Lung (tissue), 12 donors: Measurements from ENCODE around the gene BCO2. TPM values are rescaled to one million over a fixed set of nuclear protein-coding genes. Genes with fewer than 3 reads are reported as not detected.
A peak's percentile ranks its signal among the peaks of the same experiment; 100 is the strongest.

Source experiments
- ATAC-seq: fragments of 200-7000 bp; cut with Tn5 transposase; one replicate; pipeline ENCODE4 v1.9.1; 2020; ENCODE audit warnings: moderate number of reproducible peaks; ENCODE audit not compliant: insufficient read depth, low FRiP score
- DNase-seq, 3 donors: peaks; one replicate each; pipeline ENCODE4 v3.0.0-alpha.2; 2013 to 2017
- H3K27ac ChIP-seq, 2 donors: one replicate each; pipeline ENCODE4 v1.5.1; 2013; ENCODE audit warnings: mild to moderate bottlenecking in 2 of 2, moderate library complexity in 2 of 2, control low read depth in 1 of 2, inconsistent platforms in 1 of 2, low read depth in 1 of 2, low read length in 1 of 2
- H3K27me3 ChIP-seq, 3 donors: one replicate each; pipeline ENCODE4 v1.5.1; 2013; ENCODE audit warnings: low read length in 2 of 3; ENCODE audit not compliant: control insufficient read depth in 3 of 3, insufficient read depth in 3 of 3
- H3K36me3 ChIP-seq, 4 donors: one replicate each; pipeline ENCODE4 v1.5.1; 2013; ENCODE audit warnings: low read length in 4 of 4, mild to moderate bottlenecking in 1 of 4, moderate library complexity in 1 of 4; ENCODE audit not compliant: control insufficient read depth in 4 of 4, insufficient read depth in 4 of 4
- H3K4me1 ChIP-seq, 5 donors: one replicate each; pipeline ENCODE4 v1.5.1; 2013; ENCODE audit warnings: low read length in 5 of 5, mild to moderate bottlenecking in 2 of 5, moderate library complexity in 1 of 5; ENCODE audit not compliant: control insufficient read depth in 5 of 5, insufficient read depth in 5 of 5
- H3K4me3 ChIP-seq: one replicate; pipeline ENCODE4 v1.5.1; 2013; ENCODE audit warnings: mild to moderate bottlenecking, control low read depth, moderate library complexity
- H3K9ac ChIP-seq, 2 donors: one replicate each; pipeline ENCODE4 v1.5.1; 2013; ENCODE audit warnings: low read length in 2 of 2, control low read depth in 1 of 2; ENCODE audit not compliant: insufficient read depth in 1 of 2
- H3K9me3 ChIP-seq, 4 donors: one replicate each; pipeline ENCODE4 v1.5.1; 2013; ENCODE audit warnings: low read length in 3 of 4, mild to moderate bottlenecking in 1 of 4, moderate library complexity in 1 of 4; ENCODE audit not compliant: control insufficient read depth in 4 of 4, insufficient read depth in 3 of 4
- CTCF ChIP-seq: IDR thresholded peaks from 2 replicates; pipeline ENCODE4 v1.5.1; 2012; ENCODE audit warnings: mild to moderate bottlenecking; ENCODE audit errors: control extremely low read depth, extremely low read depth
- WGBS, 2 donors: extraction: QIAGEN DNeasy Blood & Tissue Kit; methylation state at CpG; one replicate each; pipeline ENCODE4 v1.1.7; 2013; 5-methylcytosine and 5-hydroxymethylcytosine counted together
- polyA plus RNA-seq, 2 donors: library from polyadenylated mRNA; stranded (reverse); fragments of 200-250 nt; gene quantifications; one replicate each; pipeline ENCODE4 v1.2.1, GENCODE V29; 2013
- total RNA-seq, 2 donors: library from RNA; depleted of rRNA in 1 of 2; stranded (reverse); fragments of >200 nt in 1 of 2; gene quantifications; one replicate each; pipeline ENCODE4 v1.2.1, GENCODE V29; 2014 to 2021
- donor health status: control.
- donor health status: control.
- donor health status: Bipolar disorder and iron deficiency.
- donor health status: healthy.
- donor health status: DM: yes; HTN: yes; CAD: no.

BCO2 gene
- total and polyA plus RNA-seq, 4 donors, result 2.8 to 20.3 (median 6.7) TPM

- Histone ChIP-seq H3K27ac (peak overlapping the region in 1 of 2 donors; percentile 3), H3K9me3 (peaks cover 0 to 3% (median 0%) of the 10 kb centered on the region in 4 donors), H3K27me3 (no peaks in the 10 kb centered on the region), H3K4me3 (no peak overlapping the region), H3K36me3 (no peaks in the 10 kb centered on the region), H3K9ac (no peak overlapping the region), H3K4me1 (peaks cover 0 to 22% (median 0%) of the 10 kb centered on the region in 5 donors)
- DNase-seq, result no peak
- ATAC-seq, result no peak
- WGBS, 2 donors, result 33 to 64% methylated on average over 3 of the region's 3 CpGs
- no peak for TF ChIP-seq CTCF
Observed at GRCh38 chr11:112178936-112179335, 3.6 kb downstream of the BCO2 start.

GRCh38 chr11:112179601-112180000, 4.3 kb downstream of the BCO2 start:
- H3K9me3 ChIP-seq, result peaks cover 0 to 3% (median 0%) of the 10 kb centered on the region in 4 donors
- ATAC-seq (no peak), DNase-seq (no peak)
- peaks cover 0 to 22% (median 0%) of the 10 kb centered on the region in 5 donors for H3K4me1 ChIP-seq
- H3K36me3 ChIP-seq, result no peaks in the 10 kb centered on the region
- no peak overlapping the region for H3K27ac ChIP-seq
- H3K27me3 ChIP-seq, result no peaks in the 10 kb centered on the region
- H3K9ac ChIP-seq, result no peak overlapping the region
- H3K4me3 ChIP-seq, result no peak overlapping the region
- TF ChIP-seq CTCF, result no peak

GRCh38 chr11:112182867-112183266, 7.6 kb downstream of the BCO2 start:
- TF ChIP-seq CTCF, result no peak
- H3K9me3 ChIP-seq, result peaks cover 0 to 3% (median 0%) of the 10 kb centered on the region in 4 donors
- WGBS, 2 donors, result 46 to 48% methylated on average over 1 of the region's 1 CpG
- H3K4me3 ChIP-seq, result no peak overlapping the region
- no peaks in the 10 kb centered on the region for H3K27me3 ChIP-seq
- H3K9ac ChIP-seq, result no peak overlapping the region
- ATAC-seq (no peak), DNase-seq (no peak)
- no peaks in the 10 kb centered on the region for H3K36me3 ChIP-seq
- H3K27ac ChIP-seq, result no peak overlapping the region
- peaks cover 0 to 6% (median 0%) of the 10 kb centered on the region in 5 donors for H3K4me1 ChIP-seq

GRCh38 chr11:112185883-112186282, 10.6 kb downstream of the BCO2 start:
- no peak overlapping the region for H3K9ac ChIP-seq
- ATAC-seq (no peak), DNase-seq (no peak)
- peak overlapping the region in 1 of 2 donors; percentile 24 for H3K27ac ChIP-seq
- no peaks in the 10 kb centered on the region for H3K36me3 ChIP-seq
- TF ChIP-seq CTCF, result no peak
- peaks cover 0 to 3% (median 0%) of the 10 kb centered on the region in 4 donors for H3K9me3 ChIP-seq
- H3K4me1 ChIP-seq, result peaks cover 0 to 6% (median 0%) of the 10 kb centered on the region in 5 donors
- H3K27me3 ChIP-seq, result no peaks in the 10 kb centered on the region
- no peak overlapping the region for H3K4me3 ChIP-seq
